ACC112 (cell line): Measurements from ENCODE around the gene LCLAT1.

Experiments
- H2AFZ ChIP-seq: fragments of 200-600 bp; sonication (generic); one replicate; pipeline ENCODE4 v1.6.0; 2017; ENCODE audit warnings: antibody characterized with exemption, low read length; ENCODE audit not compliant: unreplicated experiment
- H3K27ac ChIP-seq: fragments of 200-600 bp; sonication (generic); 2 replicates; pipeline ENCODE4 v1.5.1; 2014; ENCODE audit warnings: low read depth, mild to moderate bottlenecking, antibody characterized with exemption, low read length, moderate library complexity
- H3K27me3 ChIP-seq: fragments of 200-600 bp; sonication (generic); 2 replicates; pipeline ENCODE4 v1.6.1; 2014; ENCODE audit warnings: mild to moderate bottlenecking, antibody characterized with exemption, low read length, moderate library complexity, mixed read lengths; ENCODE audit not compliant: insufficient read depth
- H3K36me3 ChIP-seq: fragments of 200-600 bp; sonication (generic); 2 replicates; pipeline ENCODE4 v1.6.1; 2016; ENCODE audit warnings: mild to moderate bottlenecking, antibody characterized with exemption, low read length, moderate library complexity, mixed read lengths; ENCODE audit not compliant: insufficient read depth
- H3K4me1 ChIP-seq: fragments of 200-600 bp; sonication (generic); one replicate; pipeline ENCODE4 v1.6.1; 2016; ENCODE audit warnings: low read length, mixed read lengths; ENCODE audit not compliant: insufficient read depth, unreplicated experiment, control insufficient read depth
- H3K4me3 ChIP-seq: fragments of 200-600 bp; sonication (generic); 2 replicates; pipeline ENCODE4 v1.5.1; 2014; ENCODE audit warnings: mild to moderate bottlenecking, low read depth, low read length
- H3K79me2 ChIP-seq: fragments of 200-600 bp; sonication (generic); one replicate; pipeline ENCODE4 v1.6.0; 2016; ENCODE audit warnings: low read length; ENCODE audit not compliant: control insufficient read depth, unreplicated experiment, insufficient read depth

Gene LCLAT1

GRCh38 chr2:30427606-30428347 is 19.3 kb upstream of the LCLAT1 start:
- Histone ChIP-seq H3K79me2 (no peaks in the 10 kb centered on the region), H3K36me3 (no peaks in the 10 kb centered on the region), H2AFZ (no peak overlapping the region), H3K4me1 (peaks cover 6% of the 10 kb centered on the region), H3K27ac (no peak overlapping the region), H3K27me3 (no peaks in the 10 kb centered on the region), H3K4me3 (no peak overlapping the region)

GRCh38 chr2:30428348-30428662 is 18.7 kb upstream of the LCLAT1 start:
- Histone ChIP-seq H3K36me3 (no peaks in the 10 kb centered on the region), H3K27ac (no peak overlapping the region), H3K4me3 (no peak overlapping the region), H3K79me2 (no peaks in the 10 kb centered on the region), H3K27me3 (no peaks in the 10 kb centered on the region), H3K4me1 (peaks cover under 1% of the 10 kb centered on the region), H2AFZ (no peak overlapping the region)

- H3K79me2 ChIP-seq = no peaks in the 10 kb centered on the region
- H3K4me1 ChIP-seq = no peaks in the 10 kb centered on the region
- H3K27ac ChIP-seq = no peak overlapping the region
- H3K4me3 ChIP-seq = no peak overlapping the region
- H2AFZ ChIP-seq = no peak overlapping the region
- no peaks in the 10 kb centered on the region for H3K36me3 ChIP-seq
- no peaks in the 10 kb centered on the region for H3K27me3 ChIP-seq
Measured at GRCh38 chr2:30428827-30429461, 18.1 kb upstream of the LCLAT1 start.

GRCh38 chr2:30433541-30434299 is 13.3 kb upstream of the LCLAT1 start:
- H3K4me1 ChIP-seq = no peaks in the 10 kb centered on the region
- no peaks in the 10 kb centered on the region for H3K27me3 ChIP-seq
- no peak overlapping the region for H3K27ac ChIP-seq
- no peak overlapping the region for H3K4me3 ChIP-seq
- H2AFZ ChIP-seq = no peak overlapping the region
- H3K36me3 ChIP-seq = no peaks in the 10 kb centered on the region
- no peaks in the 10 kb centered on the region for H3K79me2 ChIP-seq

GRCh38 chr2:30434708-30435107 is 12.3 kb upstream of the LCLAT1 start:
- no peak overlapping the region for H2AFZ ChIP-seq
- no peak overlapping the region for H3K27ac ChIP-seq
- no peak overlapping the region for H3K4me3 ChIP-seq
- H3K27me3 ChIP-seq = no peaks in the 10 kb centered on the region
- H3K4me1 ChIP-seq = no peaks in the 10 kb centered on the region
- H3K79me2 ChIP-seq = no peaks in the 10 kb centered on the region
- no peaks in the 10 kb centered on the region for H3K36me3 ChIP-seq

- Histone ChIP-seq H3K4me1 (no peaks in the 10 kb centered on the region), H3K36me3 (no peaks in the 10 kb centered on the region), H3K27ac (no peak overlapping the region), H2AFZ (no peak overlapping the region), H3K79me2 (no peaks in the 10 kb centered on the region), H3K4me3 (no peak overlapping the region), H3K27me3 (no peaks in the 10 kb centered on the region)
Measured at GRCh38 chr2:30436859-30437435, 10.1 kb upstream of the LCLAT1 start.

- H2AFZ ChIP-seq = no peak overlapping the region
- no peaks in the 10 kb centered on the region for H3K36me3 ChIP-seq
- H3K4me1 ChIP-seq = no peaks in the 10 kb centered on the region
- H3K27ac ChIP-seq = no peak overlapping the region
- no peak overlapping the region for H3K4me3 ChIP-seq
- H3K27me3 ChIP-seq = no peaks in the 10 kb centered on the region
- H3K79me2 ChIP-seq = no peaks in the 10 kb centered on the region
Measured at GRCh38 chr2:30437809-30438548, 9.1 kb upstream of the LCLAT1 start.

GRCh38 chr2:30439296-30439695 is 7.8 kb upstream of the LCLAT1 start:
- Histone ChIP-seq H2AFZ (no peak overlapping the region), H3K27me3 (no peaks in the 10 kb centered on the region), H3K4me1 (no peaks in the 10 kb centered on the region), H3K36me3 (no peaks in the 10 kb centered on the region), H3K79me2 (no peaks in the 10 kb centered on the region), H3K27ac (no peak overlapping the region), H3K4me3 (no peak overlapping the region)

- H3K4me3 ChIP-seq = no peak overlapping the region
- H3K27ac ChIP-seq = no peak overlapping the region
- H3K36me3 ChIP-seq = no peaks in the 10 kb centered on the region
- no peak overlapping the region for H2AFZ ChIP-seq
- no peaks in the 10 kb centered on the region for H3K27me3 ChIP-seq
- H3K79me2 ChIP-seq = no peaks in the 10 kb centered on the region
- no peaks in the 10 kb centered on the region for H3K4me1 ChIP-seq
Measured at GRCh38 chr2:30439879-30440278, 7.2 kb upstream of the LCLAT1 start.

GRCh38 chr2:30441023-30441422 is 6.0 kb upstream of the LCLAT1 start:
- H3K4me3 ChIP-seq = no peak overlapping the region
- H3K79me2 ChIP-seq = no peaks in the 10 kb centered on the region
- no peaks in the 10 kb centered on the region for H3K27me3 ChIP-seq
- H3K27ac ChIP-seq = no peak overlapping the region
- no peaks in the 10 kb centered on the region for H3K36me3 ChIP-seq
- H3K4me1 ChIP-seq = no peaks in the 10 kb centered on the region
- H2AFZ ChIP-seq = no peak overlapping the region
